ENCODE data around the gene IGF2R. TPM values are rescaled to one million over a fixed set of nuclear protein-coding genes. Genes with fewer than 3 reads are reported as not detected.
"Not testable (repeated sequence)": the region's sequence is repeated elsewhere in the genome, so short reads cannot be mapped to it uniquely, and the experiment has no call there.

Gene IGF2R
- total and polyA plus RNA-seq, 2 donors (not counting 1 experiment from before 2014, with no cell fraction given), result 9.5 to 53.3 TPM

DNA sequence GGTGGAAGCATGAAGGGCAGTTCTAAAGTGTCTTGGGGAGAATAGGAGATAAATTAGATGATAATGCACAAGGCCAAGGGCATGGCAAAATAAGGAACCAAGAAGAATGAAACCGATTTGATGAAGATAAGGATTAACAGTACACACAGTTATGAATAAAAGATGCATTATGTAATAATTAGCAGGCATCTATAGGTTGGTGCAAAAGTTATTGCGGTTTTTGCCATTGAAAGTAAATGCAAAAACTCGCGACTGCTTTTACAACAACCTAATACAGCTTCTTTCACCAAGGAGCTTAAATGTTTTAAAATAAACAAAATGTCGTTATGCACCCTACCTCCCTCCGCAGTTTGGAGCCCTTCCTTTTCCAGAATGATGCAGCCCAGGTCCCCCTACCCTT, 49.1 kb upstream of the IGF2R start:
- H3K79me2 ChIP-seq (ENCODE audit: control insufficient read depth, insufficient read depth, low read length), result no peaks in the 10 kb centered on the region
- no peaks in the 10 kb centered on the region for H4K20me1 ChIP-seq (ENCODE audit: control insufficient read depth, insufficient read depth, low read length, poor library complexity, severe bottlenecking)
- no peak overlapping the region for H3K4me3 Mint-ChIP-seq
- no peak overlapping the region for H3K27ac Mint-ChIP-seq
- ChIA-PET CTCF (interaction anchor here (0.9 kb wide), 1 partner anchor 536 kb away, joined by 5 read pairs; no protein-coding TSS in a partner anchor), POLR2A (no interaction called here)
- no peak overlapping the region for H3K27ac ChIP-seq (ENCODE audit: low read length in 2 of 2)
- H3K9me3 ChIP-seq (ENCODE audit: control extremely low read depth in 1 of 3, control insufficient read depth in 2 of 3, insufficient read depth in 1 of 3, low read length in 2 of 3), result peaks cover 0 to 6% (median 0%) of the 10 kb centered on the region in 3 donors
- H3K4me1 ChIP-seq (ENCODE audit: control insufficient read depth in 2 of 2, insufficient read depth in 2 of 2, low read length in 2 of 2), result no peaks in the 10 kb centered on the region
- intact Hi-C loops (cut with micrococcal nuclease), result no loop called here
- no peak overlapping the region for H3K4me3 ChIP-seq (ENCODE audit: control extremely low read depth in 1 of 5, extremely low read depth in 1 of 5, insufficient read depth in 1 of 5, low read depth in 2 of 5, low read length in 4 of 5)
- no CpG with 5 or more reads among the region's 6 CpGs for WGBS (ENCODE audit: insufficient coverage)
- peaks cover 5% of the 10 kb centered on the region for H3K9me3 Mint-ChIP-seq (ENCODE audit: insufficient read depth)
- no peak overlapping the region for H2AFZ ChIP-seq (ENCODE audit: insufficient read depth, low read depth, low read length, poor library complexity, severe bottlenecking)
- no peak overlapping the region for H3K4me2 ChIP-seq (replicated peaks; ENCODE audit: low read depth, low read length, poor library complexity, severe bottlenecking)
- no peak for TF ChIP-seq EZH2 (IDR thresholded peaks at IDR 0.05; ENCODE audit: borderline replicate concordance, insufficient read depth, low read depth, low read length, poor library complexity, severe bottlenecking)
- TF ChIP-seq, protein P1, sequence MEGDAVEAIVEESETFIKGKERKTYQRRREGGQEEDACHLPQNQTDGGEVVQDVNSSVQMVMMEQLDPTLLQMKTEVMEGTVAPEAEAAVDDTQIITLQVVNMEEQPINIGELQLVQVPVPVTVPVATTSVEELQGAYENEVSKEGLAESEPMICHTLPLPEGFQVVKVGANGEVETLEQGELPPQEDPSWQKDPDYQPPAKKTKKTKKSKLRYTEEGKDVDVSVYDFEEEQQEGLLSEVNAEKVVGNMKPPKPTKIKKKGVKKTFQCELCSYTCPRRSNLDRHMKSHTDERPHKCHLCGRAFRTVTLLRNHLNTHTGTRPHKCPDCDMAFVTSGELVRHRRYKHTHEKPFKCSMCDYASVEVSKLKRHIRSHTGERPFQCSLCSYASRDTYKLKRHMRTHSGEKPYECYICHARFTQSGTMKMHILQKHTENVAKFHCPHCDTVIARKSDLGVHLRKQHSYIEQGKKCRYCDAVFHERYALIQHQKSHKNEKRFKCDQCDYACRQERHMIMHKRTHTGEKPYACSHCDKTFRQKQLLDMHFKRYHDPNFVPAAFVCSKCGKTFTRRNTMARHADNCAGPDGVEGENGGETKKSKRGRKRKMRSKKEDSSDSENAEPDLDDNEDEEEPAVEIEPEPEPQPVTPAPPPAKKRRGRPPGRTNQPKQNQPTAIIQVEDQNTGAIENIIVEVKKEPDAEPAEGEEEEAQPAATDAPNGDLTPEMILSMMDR (IDR thresholded peaks at IDR 0.05), result no peak
- no peaks in the 10 kb centered on the region for H3K36me3 ChIP-seq (replicated peaks in 1 of 2; ENCODE audit: control extremely low read depth in 1 of 2, control insufficient read depth in 1 of 2, extremely low read depth in 1 of 2, insufficient read depth in 2 of 2, low read length in 1 of 2)
- H3K27me3 Mint-ChIP-seq, result peaks cover 29% of the 10 kb centered on the region
- ATAC-seq (ENCODE audit: low read depth) (no peak), DNase-seq (no peak)
- H3K4me1 Mint-ChIP-seq, result no peaks in the 10 kb centered on the region
- no peak overlapping the region for H3K9ac ChIP-seq (ENCODE audit: low read length)
- H3K27me3 ChIP-seq (replicated peaks in 1 of 4; ENCODE audit: control extremely low read depth in 1 of 4, control insufficient read depth in 3 of 4, insufficient read depth in 4 of 4, low read length in 3 of 4), result peaks cover 0 to 7% (median 1%) of the 10 kb centered on the region in 4 experiments

DNA sequence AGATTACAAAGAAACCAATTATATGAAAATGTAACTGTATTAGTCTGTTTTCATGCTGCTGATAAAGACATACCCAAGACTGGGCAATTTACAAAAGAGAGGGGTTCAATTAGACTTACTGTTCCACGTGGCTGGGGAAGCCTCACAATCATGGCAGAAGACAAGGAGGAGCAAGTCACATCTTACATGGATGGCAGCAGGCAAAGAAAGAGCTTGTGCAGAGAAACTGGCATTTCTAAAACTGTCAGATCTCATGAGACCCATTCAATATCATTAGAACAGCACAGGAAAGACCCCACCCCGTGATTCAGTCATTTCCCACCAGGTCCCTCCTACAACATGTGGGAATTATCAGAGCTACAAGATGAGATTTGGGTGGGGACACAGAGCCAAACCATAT, 44.7 kb upstream of the IGF2R start:
- H3K9ac ChIP-seq (ENCODE audit: low read length); H3K4me2 ChIP-seq (replicated peaks; ENCODE audit: low read depth, low read length, poor library complexity, severe bottlenecking); POLR2A ChIA-PET; H3K36me3 ChIP-seq (replicated peaks in 1 of 2; ENCODE audit: control extremely low read depth in 1 of 2, control insufficient read depth in 1 of 2, extremely low read depth in 1 of 2, insufficient read depth in 2 of 2, low read length in 1 of 2); H3K9me3 ChIP-seq (ENCODE audit: control extremely low read depth in 1 of 3, control insufficient read depth in 2 of 3, insufficient read depth in 1 of 3, low read length in 2 of 3); ATAC-seq (ENCODE audit: low read depth); H4K20me1 ChIP-seq (ENCODE audit: control insufficient read depth, insufficient read depth, low read length, poor library complexity, severe bottlenecking); intact Hi-C loops (cut with micrococcal nuclease); H3K27ac Mint-ChIP-seq; H3K27ac ChIP-seq (ENCODE audit: low read length in 2 of 2); H3K4me3 Mint-ChIP-seq; H3K79me2 ChIP-seq (ENCODE audit: control insufficient read depth, insufficient read depth, low read length); CTCF ChIA-PET; DNase-seq; H3K4me1 ChIP-seq (ENCODE audit: control insufficient read depth in 2 of 2, insufficient read depth in 2 of 2, low read length in 2 of 2); H3K4me1 Mint-ChIP-seq; H2AFZ ChIP-seq (ENCODE audit: insufficient read depth, low read depth, low read length, poor library complexity, severe bottlenecking); H3K4me3 ChIP-seq (ENCODE audit: control extremely low read depth in 1 of 5, extremely low read depth in 1 of 5, insufficient read depth in 1 of 5, low read depth in 2 of 5, low read length in 4 of 5); H3K9me3 Mint-ChIP-seq (ENCODE audit: insufficient read depth); H3K27me3 ChIP-seq (replicated peaks in 1 of 4; ENCODE audit: control extremely low read depth in 1 of 4, control insufficient read depth in 3 of 4, insufficient read depth in 4 of 4, low read length in 3 of 4): not testable (repeated sequence)
- peaks cover 28% of the 10 kb centered on the region for H3K27me3 Mint-ChIP-seq
- WGBS (ENCODE audit: insufficient coverage), result 33% methylated on average over 1 of the region's 2 CpGs
